PC-9 (cell line): ENCODE results near the gene SEC61G. TPM values are rescaled to one million over a fixed set of nuclear protein-coding genes. Genes with fewer than 3 reads are reported as not detected.

Source experiments
- BruUV-seq: library from RNA; stranded (reverse); fragments of 400-500 nt; replicated peaks from 2 replicates; lab custom pipeline; 2021; lab: Mats Ljungman, UMichigan
- CTCF ChIA-PET: fragments of 300-600 bp; sonication (Branson Sonifier 250); formaldehyde crosslinking; loops from one replicate; lab custom pipeline; 2022; ENCODE audit warnings: antibody characterized with exemption; lab: Charles Lee
- POLR2A ChIA-PET: fragments of 300-600 bp; sonication (Branson Sonifier 250); formaldehyde crosslinking; loops from one replicate; lab custom pipeline; 2022; ENCODE audit warnings: antibody characterized with exemption; ENCODE audit not compliant: unreplicated experiment; lab: Charles Lee
- DNase-seq, 2 experiments: peaks; one replicate each; pipeline versions ENCODE4 v3.0.0 to v3.0.0-alpha.2; 2015 to 2022; ENCODE audit warnings: mixed read lengths in 1 of 2
- H2AFZ ChIP-seq: fragments of 200-600 bp; sonication (generic); 2 replicates; pipeline ENCODE4 v1.8.1; 2017; ENCODE audit warnings: antibody characterized with exemption
- H3F3A ChIP-seq: fragments of 200-600 bp; sonication (generic); 2 replicates; pipeline ENCODE4 v1.8.1; 2017; ENCODE audit warnings: antibody characterized with exemption, mild to moderate bottlenecking, low read depth; ENCODE audit not compliant: insufficient read depth
- H3K27ac ChIP-seq: fragments of 200-600 bp; sonication (generic); 2 replicates; pipeline ENCODE4 v1.6.1; 2016; ENCODE audit warnings: mixed run types
- H3K27me3 ChIP-seq: fragments of 200-600 bp; sonication (generic); 2 replicates; pipeline ENCODE4 v1.6.1; 2016; ENCODE audit warnings: low read depth, mixed run types; ENCODE audit not compliant: insufficient read depth
- H3K36me3 ChIP-seq: fragments of 200-600 bp; sonication (generic); 2 replicates; pipeline ENCODE4 v1.6.1; 2016; ENCODE audit warnings: low read depth, mixed run types
- H3K4me1 ChIP-seq: fragments of 200-600 bp; sonication (generic); replicated peaks from 2 replicates; pipeline ENCODE4 v1.6.1; 2016; ENCODE audit warnings: mixed run types; ENCODE audit not compliant: insufficient read depth
- H3K4me2 ChIP-seq: fragments of 200-600 bp; sonication (generic); 2 replicates; pipeline ENCODE4 v1.6.1; 2017; ENCODE audit warnings: mixed run types
- H3K4me3 ChIP-seq: fragments of 200-600 bp; sonication (generic); 2 replicates; pipeline ENCODE4 v1.6.1; 2016; ENCODE audit warnings: mixed run types
- H3K79me2 ChIP-seq: fragments of 200-600 bp; sonication (generic); 2 replicates; pipeline ENCODE4 v1.6.1; 2017; ENCODE audit warnings: low read depth, mixed run types
- H3K9me2 ChIP-seq: fragments of 200-600 bp; sonication (generic); 2 replicates; pipeline ENCODE4 v1.8.1; 2017; ENCODE audit warnings: mild to moderate bottlenecking; ENCODE audit not compliant: insufficient read depth
- H3K9me3 ChIP-seq: fragments of 200-600 bp; sonication (generic); 2 replicates; pipeline ENCODE4 v1.8.1; 2016; ENCODE audit warnings: low read depth; ENCODE audit not compliant: insufficient read depth
- H4K20me1 ChIP-seq: fragments of 200-600 bp; sonication (generic); 2 replicates; pipeline ENCODE4 v1.8.1; 2017; ENCODE audit not compliant: insufficient read depth
- CTCF ChIP-seq: fragments of 200-600 bp; sonication (generic); conservative IDR thresholded peaks from 2 replicates; pipeline ENCODE4 v1.6.1; 2017; ENCODE audit warnings: mixed run types, antibody characterized with exemption, mild to moderate bottlenecking, moderate library complexity
- EZH2 ChIP-seq: fragments of 200-600 bp; sonication (generic); IDR thresholded peaks from 2 replicates; pipeline ENCODE4 v1.8.0; 2017; ENCODE audit warnings: antibody characterized with exemption, low read depth
- intact Hi-C: fragments of 100-400 bp; cut with micrococcal nuclease; formaldehyde crosslinking; loops from one replicate; pipeline ENCODE4 v1.10.0; 2022; ENCODE audit not compliant: unreplicated experiment
- total RNA-seq: library from RNA; stranded (reverse); gene quantifications from 2 replicates; pipeline ENCODE4 v1.2.3, GENCODE V29; 2021

SEC61G gene
- total RNA-seq, 1 experiment from 2014 or later, result 261 TPM

- H3K9me3 ChIP-seq, result peaks cover 9% of the 10 kb centered on the region
- CTCF ChIA-PET, result no interaction called here
Observed at GRCh38 chr7:54796150-54796549, 37.1 kb upstream of the SEC61G start.

GRCh38 chr7:54792383-54792782 lies 33.4 kb upstream of the SEC61G start:
- Histone ChIP-seq H3K4me2 (no peak overlapping the region), H3K9me3 (peaks cover 9% of the 10 kb centered on the region), H3K9me2 (no peaks in the 10 kb centered on the region), H2AFZ (no peak overlapping the region), H3F3A (no peaks in the 10 kb centered on the region), H3K4me3 (no peak overlapping the region), H4K20me1 (no peaks in the 10 kb centered on the region), H3K79me2 (no peaks in the 10 kb centered on the region), H3K27ac (no peak overlapping the region), H3K36me3 (no peaks in the 10 kb centered on the region), H3K4me1 (peaks cover 14% of the 10 kb centered on the region), H3K27me3 (no peaks in the 10 kb centered on the region)
- no peak for DNase-seq
- intact Hi-C loops, result no loop called here
- CTCF ChIA-PET, result no interaction called here
- TF ChIP-seq CTCF, result no peak
- no peak for TF ChIP-seq EZH2
- POLR2A ChIA-PET, result no interaction called here
- BruUV-seq, result no TSS peak

More at GRCh38 chr7:54796150-54796549, 37.1 kb upstream of the SEC61G start:
- BruUV-seq, result no TSS peak
- Histone ChIP-seq H3F3A (no peaks in the 10 kb centered on the region), H3K4me2 (no peak overlapping the region), H3K79me2 (no peaks in the 10 kb centered on the region), H3K36me3 (no peaks in the 10 kb centered on the region), H3K27ac (no peak overlapping the region), H3K4me1 (no peaks in the 10 kb centered on the region), H3K9me2 (no peaks in the 10 kb centered on the region), H3K27me3 (no peaks in the 10 kb centered on the region), H3K4me3 (no peak overlapping the region), H4K20me1 (no peaks in the 10 kb centered on the region), H2AFZ (0 out of 2 replicates have a peak overlapping the region, but pooled peaks have one; percentile 6)
- TF ChIP-seq CTCF (no peak), EZH2 (no peak)
- POLR2A ChIA-PET, result no interaction called here
- DNase-seq, result no peak
- intact Hi-C loops, result no loop called here

- Histone ChIP-seq H3K9me3 (peaks cover 26% of the 10 kb centered on the region), H3F3A (peaks cover 15% of the 10 kb centered on the region), H3K79me2 (no peaks in the 10 kb centered on the region), H3K36me3 (no peaks in the 10 kb centered on the region), H4K20me1 (no peaks in the 10 kb centered on the region), H3K27me3 (no peaks in the 10 kb centered on the region), H3K9me2 (no peaks in the 10 kb centered on the region), H3K4me3 (no peak overlapping the region), H2AFZ (0 out of 2 replicates have a peak overlapping the region, but pooled peaks have one; percentile 24), H3K4me2 (peak overlapping the region; percentile 42), H3K27ac (peak overlapping the region; percentile 27), H3K4me1 (peaks cover 29% of the 10 kb centered on the region)
- POLR2A ChIA-PET, result interaction anchor here (0.5 to 1.0 kb wide), 6 partner anchors 29 to 467 kb away, joined by 3 to 6 read pairs (median 4); partner anchors contain the start of gene SEC61G
- TF ChIP-seq EZH2 (no peak), CTCF (peak; percentile 95)
- no TSS peak for BruUV-seq
- CTCF ChIA-PET, result interaction anchor here (0.6 to 2.5 kb wide), 11 partner anchors 13 to 466 kb away, joined by 3 to 31 read pairs (median 4); no protein-coding TSS in a partner anchor
- DNase-seq, result peak; percentile 79 to 99
- intact Hi-C loops, result loop anchor here (1.0 to 5.0 kb wide), 8 partner anchors 43 to 467 kb away; no protein-coding TSS in a partner anchor
Observed at GRCh38 chr7:54788664-54789063, 29.7 kb upstream of the SEC61G start.
